ENCODE data around the gene PIGX.

GRCh38 chr3:196707566-196707965 is 4.6 kb upstream of the PIGX start:
- no peak for TF ChIP-seq POLR2A (IDR thresholded peaks at IDR 0.05)
- no peak for TF ChIP-seq CTCF (IDR thresholded peaks at IDR 0.05)
